Dermis microvascular lymphatic vessel endothelial cell (primary cell): ENCODE measurements around the gene VMAC. TPM values are rescaled to one million over a fixed set of nuclear protein-coding genes. Genes with fewer than 3 reads are reported as not detected.
A peak's percentile ranks its signal among the peaks of the same experiment; 100 is the strongest.
"Not testable (repeated sequence)": the region's sequence is repeated elsewhere in the genome, so short reads cannot be mapped to it uniquely, and the experiment has no call there.

Experiments used
- DNase-seq, 2 donors: peaks; one replicate each; pipeline versions ENCODE4 v3.0.0 to v3.0.0-alpha.2; 2010; ENCODE audit warnings: low read depth in 2 of 2
- total RNA-seq: library from RNA; depleted of rRNA; stranded (reverse); fragments of >200 nt; gene quantifications from 2 replicates; pipeline ENCODE4 v1.2.1, GENCODE V29; 2014

The VMAC gene, protein sequence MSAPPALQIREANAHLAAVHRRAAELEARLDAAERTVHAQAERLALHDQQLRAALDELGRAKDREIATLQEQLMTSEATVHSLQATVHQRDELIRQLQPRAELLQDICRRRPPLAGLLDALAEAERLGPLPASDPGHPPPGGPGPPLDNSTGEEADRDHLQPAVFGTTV
- 4.2 and 6.4 TPM in 2 replicates for total RNA-seq

DNA sequence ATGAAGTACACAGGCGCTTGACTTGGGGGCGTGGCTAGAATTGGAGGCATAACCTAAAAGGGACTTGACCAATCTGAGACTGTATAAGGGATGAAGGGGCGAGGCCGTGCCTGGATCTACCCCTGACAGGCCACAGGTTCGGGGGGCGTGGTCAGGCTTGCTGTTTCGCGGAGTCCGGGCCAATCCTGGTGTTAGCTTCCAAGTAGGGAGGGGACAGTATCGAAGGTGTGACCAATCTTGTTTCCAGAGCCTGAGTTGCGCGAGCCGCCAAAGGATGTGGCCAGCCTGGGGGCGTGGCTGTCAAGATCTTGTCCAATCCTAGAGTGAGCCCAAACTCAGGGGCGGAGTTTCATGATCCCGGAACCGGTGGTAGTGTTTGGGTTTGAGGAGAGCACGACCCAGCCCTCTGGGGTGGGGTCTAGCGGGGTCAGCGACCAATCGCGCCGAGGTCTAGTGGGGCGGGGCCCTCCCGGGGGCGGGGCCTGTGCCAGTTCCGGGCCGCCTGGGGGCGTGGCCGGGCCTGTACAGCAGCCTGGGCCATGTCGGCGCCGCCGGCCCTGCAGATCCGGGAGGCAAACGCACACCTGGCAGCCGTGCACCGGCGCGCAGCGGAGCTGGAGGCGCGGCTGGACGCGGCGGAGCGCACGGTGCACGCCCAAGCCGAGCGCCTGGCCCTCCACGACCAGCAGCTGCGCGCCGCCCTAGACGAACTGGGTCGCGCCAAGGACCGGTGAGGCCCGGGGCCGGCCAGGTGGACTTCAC lies at the start of gene VMAC:
VMAC (plus strand) TSS at position 521 of the 762 bp plus-strand sequence; CDS start at position 540, 19 bp downstream.
- DNase-seq: peak; percentile 100

- DNase-seq: not testable (repeated sequence)
Observed at GRCh38 chr19:5855151-5855550, 49.5 kb upstream of the VMAC start.

DNA sequence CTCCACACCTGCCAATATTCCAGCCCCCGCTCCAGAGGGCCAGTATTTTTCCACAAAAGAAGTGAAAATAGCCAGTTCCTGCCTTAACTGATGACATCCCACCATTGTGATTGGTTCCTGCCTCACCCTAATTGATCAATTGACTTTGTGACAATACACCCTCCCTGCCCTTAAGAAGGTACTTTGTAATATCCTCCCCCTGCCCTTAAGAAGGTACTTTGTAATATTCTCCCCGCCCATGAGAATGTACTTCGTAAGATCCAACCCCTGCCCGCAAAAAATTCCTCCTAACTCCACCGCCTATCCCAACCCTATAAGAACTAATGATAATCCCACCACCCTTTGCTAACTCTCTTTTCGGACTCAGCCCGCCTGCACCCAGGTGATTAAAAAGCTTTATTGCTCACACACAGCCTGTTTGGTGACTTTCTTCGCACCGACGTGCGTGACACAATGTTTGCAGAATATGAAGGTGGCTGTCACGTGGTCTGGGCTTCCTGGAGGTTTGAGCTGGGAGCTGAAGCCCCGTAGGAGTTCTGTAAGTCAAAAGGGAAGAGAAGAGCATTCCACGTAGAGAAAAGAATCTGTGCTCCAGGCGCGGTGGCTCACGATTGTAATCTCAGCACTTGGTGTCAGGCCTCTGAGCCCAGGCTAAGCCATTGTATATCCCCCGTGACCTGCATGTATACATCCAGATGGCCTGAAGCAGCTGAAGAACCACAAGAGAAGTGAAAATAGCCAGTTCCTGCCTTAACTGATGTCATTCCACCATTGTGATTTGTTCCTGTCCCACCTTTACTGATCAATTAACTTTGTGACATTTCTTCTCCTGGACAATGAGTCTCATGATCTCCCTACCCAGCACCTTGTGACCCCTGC lies 47.2 kb upstream of the VMAC start:
- no peak for DNase-seq

DNA sequence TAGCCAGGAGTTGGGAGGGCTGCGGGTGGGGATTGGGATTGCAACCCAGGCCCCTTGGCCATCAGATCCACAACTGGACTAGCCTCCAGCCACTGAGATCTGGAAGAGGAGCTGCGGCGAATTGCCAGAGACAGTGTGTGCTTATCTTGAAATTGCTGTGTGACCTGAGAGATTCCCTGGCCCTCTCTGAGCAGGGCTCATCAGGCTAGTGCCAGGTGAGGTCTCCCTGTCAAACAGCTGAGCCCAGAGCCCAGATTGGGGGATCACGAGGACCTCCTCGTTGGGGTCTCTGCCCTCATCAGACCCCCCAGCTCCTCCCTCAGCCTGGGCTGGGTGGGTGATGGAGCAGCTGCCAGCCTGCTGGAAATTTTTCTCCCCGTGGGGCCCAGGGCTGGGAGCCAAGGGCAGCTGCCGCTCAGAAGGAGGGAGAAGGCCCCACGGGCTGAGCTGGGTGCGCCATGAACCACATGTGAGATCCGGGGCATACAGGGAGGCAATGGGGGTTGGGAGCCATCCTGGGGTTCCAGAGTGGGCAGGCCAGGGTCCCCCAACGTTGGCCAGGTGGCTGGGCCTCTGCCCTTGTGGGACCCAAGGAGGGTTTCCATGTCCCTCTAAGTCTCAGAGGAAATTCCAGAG lies 41.5 kb upstream of the VMAC start:
- no peak for DNase-seq

DNA sequence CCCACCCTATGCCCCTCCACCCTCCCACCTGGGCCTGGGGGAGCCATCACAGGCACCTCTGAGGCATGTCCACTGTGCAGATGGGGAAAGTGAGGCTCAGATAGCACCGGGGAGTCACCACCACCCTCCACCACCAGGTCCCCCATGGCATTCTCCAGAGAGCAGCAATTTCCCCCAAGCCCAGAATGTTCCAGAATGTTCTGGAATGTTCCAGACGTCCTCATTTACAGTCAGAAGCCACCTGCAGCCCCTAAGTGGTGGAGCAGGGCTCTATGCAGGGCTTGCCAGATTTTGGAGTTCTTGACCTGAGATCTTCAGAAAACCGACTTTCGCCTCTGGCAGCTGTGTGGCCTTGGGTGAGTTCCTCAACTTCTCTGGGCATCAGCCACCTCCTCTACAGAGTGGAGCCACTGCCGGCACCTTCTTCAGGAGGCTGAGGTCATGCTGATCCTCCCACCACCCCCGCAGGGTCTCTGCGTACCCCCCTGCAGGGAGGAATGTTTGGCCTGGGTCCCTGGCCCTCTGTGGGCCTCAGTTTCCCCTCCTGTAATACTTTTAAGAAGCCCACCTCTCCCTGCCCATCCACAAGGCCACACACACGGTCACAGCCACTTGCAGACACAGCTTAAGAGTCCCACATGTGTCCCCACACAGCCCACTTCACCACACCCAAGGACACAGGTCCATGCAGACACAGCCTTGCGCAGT lies 40.5 kb upstream of the VMAC start:
- DNase-seq: peak in 1 of 2 donors; percentile 18

DNA sequence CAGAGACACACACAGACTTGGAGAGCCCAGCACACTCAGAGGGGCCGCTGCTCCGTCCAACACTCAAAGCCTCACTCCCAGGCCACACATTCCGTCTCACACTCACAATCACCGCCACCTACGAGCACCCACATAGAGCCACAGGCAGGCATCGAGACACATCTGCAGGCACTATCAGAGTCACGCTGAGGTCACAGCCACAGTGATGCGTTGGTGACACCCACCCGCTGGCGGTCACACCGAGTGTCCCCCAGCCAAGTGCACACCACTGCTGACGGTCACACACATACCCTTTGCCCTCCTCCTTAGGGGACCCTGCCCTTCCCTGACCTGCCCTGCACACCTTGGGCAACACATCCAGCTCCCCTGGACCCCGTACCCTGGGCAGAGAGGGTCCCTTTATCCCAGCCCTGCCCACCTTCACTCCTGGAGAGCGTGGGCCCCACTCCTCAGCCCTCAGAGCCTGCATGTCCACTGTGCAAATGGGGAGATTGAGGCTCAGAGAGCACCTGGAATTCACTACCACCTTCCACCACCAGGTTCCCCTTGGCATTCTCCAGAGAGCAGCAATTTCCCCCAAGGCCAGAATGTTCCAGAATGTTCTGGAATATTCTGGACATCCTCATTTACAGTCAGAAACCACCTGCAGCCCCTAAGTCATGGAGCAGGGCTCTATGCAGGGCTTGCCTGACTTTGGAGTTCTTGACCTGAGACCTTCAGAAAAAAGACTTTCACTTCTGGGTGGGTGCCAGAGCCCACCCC lies 39.8 kb upstream of the VMAC start:
- DNase-seq: no peak

- no peak for DNase-seq
Observed at GRCh38 chr19:5865772-5866171, 38.9 kb upstream of the VMAC start.

GRCh38 chr19:5867201-5868136 lies 37.2 kb upstream of the VMAC start:
- DNase-seq: no peak

DNA sequence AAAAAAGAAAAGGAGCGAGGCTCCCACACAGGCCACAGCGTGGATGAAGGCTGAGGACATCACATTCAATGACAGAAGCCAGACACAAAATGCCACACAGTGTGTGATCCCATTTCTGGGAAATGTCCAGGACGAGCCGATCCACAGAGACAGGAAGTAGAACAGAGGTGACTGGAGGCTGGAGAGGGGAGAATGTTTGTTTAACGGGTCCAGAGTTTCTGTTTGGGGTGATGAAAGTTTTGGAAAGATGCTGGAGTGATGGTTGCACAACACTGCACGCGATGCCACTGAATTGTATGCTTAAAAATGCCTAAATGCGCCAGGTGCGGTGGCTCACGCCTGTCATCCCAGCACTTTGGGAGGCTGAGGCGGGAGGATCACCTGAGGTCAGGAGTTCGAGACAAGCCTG lies 33.7 kb upstream of the VMAC start:
- no peak for DNase-seq

DNA sequence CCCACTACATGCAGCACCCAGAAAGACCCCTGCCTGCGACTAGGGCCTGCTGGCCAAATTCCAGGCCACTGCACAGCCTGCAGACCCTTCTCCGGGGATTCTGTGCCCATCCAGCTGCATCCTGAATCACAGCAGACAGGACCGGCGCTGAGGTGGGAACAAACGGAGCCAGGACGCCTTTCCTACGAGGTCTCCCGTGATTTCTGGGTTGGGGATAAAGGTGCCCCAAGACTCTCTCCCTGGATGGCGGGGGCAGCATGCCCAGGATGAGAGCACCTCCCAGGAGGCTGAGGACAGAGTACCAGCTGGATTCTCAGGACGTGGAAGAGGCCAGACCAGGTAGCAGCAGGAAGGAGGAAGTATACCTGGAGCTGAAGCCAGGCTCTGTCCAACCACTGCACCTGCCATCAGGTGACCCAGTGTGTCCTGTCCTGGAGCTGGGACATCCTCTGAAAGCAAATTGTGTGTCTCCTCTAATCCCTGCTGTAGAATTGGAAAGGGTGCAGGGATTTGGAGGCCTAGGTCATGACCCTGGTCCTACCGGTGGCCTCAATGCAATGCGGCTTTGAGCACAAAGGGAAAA lies 31.0 kb upstream of the VMAC start:
- DNase-seq: no peak

DNA sequence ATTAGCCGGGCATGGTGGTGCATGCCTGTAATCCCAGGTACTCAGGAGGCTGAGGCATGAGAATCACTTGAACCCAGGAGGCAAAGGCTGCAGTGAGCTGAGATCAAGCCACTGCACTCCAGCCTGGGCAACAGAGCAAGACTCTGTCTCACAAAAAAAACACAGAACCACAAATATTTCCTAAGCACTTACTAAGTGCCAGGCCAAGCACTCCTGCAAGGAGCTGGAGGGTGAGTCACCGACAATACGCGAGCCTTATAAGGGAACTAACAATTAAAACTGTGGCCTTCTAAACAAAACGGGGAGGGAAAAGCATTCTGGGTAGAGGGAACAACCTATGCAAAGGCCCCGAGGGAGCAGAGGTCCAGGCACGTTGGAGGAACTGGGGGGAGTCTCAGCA lies 30.2 kb upstream of the VMAC start:
- DNase-seq: not testable (repeated sequence)

GRCh38 chr19:5877427-5877826 lies 27.2 kb upstream of the VMAC start:
- no peak for DNase-seq

- DNase-seq: no peak
Observed at GRCh38 chr19:5877882-5878281, 26.8 kb upstream of the VMAC start.

- no peak for DNase-seq
Observed at GRCh38 chr19:5880196-5880595, 24.5 kb upstream of the VMAC start.

GRCh38 chr19:5880604-5881078 lies 24.0 kb upstream of the VMAC start:
- no peak for DNase-seq

DNA sequence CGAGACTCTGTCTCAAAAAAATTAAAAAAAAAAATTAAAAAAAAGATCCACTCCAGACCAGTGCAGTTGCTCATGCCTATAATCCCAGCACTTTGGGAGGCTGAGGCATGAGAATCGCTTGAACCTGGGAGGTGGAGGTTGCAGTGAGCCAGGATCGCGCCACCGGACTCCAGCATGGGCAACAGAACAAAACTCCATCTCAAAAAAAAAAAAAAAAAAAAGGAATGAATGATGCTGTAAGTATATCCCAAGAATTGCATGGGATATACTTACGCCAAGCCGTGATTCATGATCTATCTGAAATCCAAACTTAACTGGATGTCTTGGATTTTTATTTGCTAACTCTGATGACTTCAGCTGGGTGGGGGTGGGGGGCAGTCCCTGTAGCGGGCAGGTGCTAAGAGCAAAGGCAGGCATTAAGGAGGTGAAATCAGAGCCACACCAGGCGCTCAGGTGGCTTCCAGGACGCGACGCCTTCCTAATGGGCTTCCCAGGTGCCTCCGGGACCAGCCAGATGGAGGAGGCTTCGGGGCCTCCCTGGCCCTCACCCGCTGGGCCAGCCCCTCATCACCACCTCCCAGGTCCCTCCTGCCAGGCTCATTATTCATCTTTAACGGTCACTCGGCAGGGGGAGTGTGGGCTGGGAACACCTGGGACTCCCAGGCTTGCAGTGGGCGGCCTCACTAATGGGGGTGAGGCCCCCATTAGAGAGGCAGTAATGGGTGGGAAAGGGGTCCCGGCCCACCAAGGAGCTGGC lies 23.0 kb upstream of the VMAC start:
- no peak for DNase-seq

DNA sequence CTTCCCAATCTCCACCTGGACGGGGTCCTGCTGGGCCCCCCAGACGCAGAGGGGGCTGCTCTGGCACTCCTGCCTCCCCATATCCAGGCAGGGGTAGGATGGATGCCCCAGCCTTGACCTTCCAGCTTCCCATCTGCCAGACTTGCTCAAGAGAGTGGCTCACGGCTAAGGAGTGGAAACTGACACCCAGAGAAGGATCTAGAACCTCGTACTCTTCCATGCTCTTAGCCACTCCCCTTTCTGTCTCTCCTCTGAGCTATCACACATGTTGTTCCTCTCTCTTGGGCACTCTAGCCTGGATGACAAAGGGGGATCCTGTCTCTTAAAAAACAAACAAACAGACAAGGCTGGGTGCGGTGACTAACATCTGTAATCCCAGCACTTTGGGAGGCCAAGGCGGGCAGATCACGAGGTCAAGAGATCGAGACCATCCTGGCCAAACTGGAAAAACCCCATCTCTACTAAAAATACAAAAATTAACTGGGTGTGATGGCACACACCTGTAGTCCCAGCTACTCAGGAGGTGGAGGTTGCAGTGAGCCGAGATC lies 22.2 kb upstream of the VMAC start:
- DNase-seq: no peak
